Vagina (tissue), 2 donors: Measurements from ENCODE around the gene JAKMIP3. TPM values are rescaled to one million over a fixed set of nuclear protein-coding genes. Genes with fewer than 3 reads are reported as not detected.

Experiments
- DNase-seq, 2 donors: peaks; one replicate each; pipeline ENCODE4 v3.0.0-alpha.2; 2017; ENCODE audit errors: extremely low spot score in 2 of 2
- H3K27ac ChIP-seq: fragments of 200-600 bp; sonication (generic); one replicate; pipeline ENCODE4 v1.5.1; 2019
- H3K27me3 ChIP-seq: fragments of 200-600 bp; sonication (generic); one replicate; pipeline ENCODE4 v1.5.1; 2019
- H3K36me3 ChIP-seq, 2 donors: fragments of 200-600 bp; sonication (generic); one replicate each; pipeline ENCODE4 v1.5.1; 2017 to 2019
- H3K4me1 ChIP-seq: fragments of 200-600 bp; sonication (generic); one replicate; pipeline ENCODE4 v1.5.1; 2019
- H3K4me3 ChIP-seq, 2 donors: fragments of 200-600 bp; sonication (generic); 1 replicate in 1 of 2; 2 replicates in 1 of 2; pipeline ENCODE4 v1.5.1; 2016 to 2019
- H3K9me3 ChIP-seq: fragments of 200-600 bp; sonication (generic); one replicate; pipeline ENCODE4 v1.5.1; 2019
- POLR2A ChIP-seq, 2 donors: fragments of 450-650 bp; IDR thresholded peaks; one replicate each; pipeline ENCODE4 v1.6.1; 2017; ENCODE audit warnings: antibody characterized with exemption in 2 of 2, mild to moderate bottlenecking in 2 of 2, moderate library complexity in 2 of 2
- POLR2AphosphoS5 ChIP-seq, 2 donors: sonication (generic); formaldehyde crosslinking; IDR thresholded peaks; one replicate each; pipeline ENCODE4 v1.9.0; 2017; ENCODE audit warnings: antibody characterized with exemption in 2 of 2, mild to moderate bottlenecking in 2 of 2, low read depth in 1 of 2; ENCODE audit not compliant: insufficient read depth in 1 of 2
- intact Hi-C: fragments of 100-400 bp; cut with DNase I; formaldehyde crosslinking; loops from one replicate; pipeline ENCODE4 v1.15.1; 2023
- total RNA-seq: library from RNA; depleted of rRNA; stranded (reverse); fragments of >200 nt; gene quantifications from one replicate; pipeline ENCODE4 v1.2.3, GENCODE V29; 2016
- TF ChIP-seq, protein P1 (sequence below), 3 experiments: fragments of 450-650 bp in 2 of 3; fragments of 200-600 bp in 1 of 3; sonication (generic) in 1 of 3; IDR thresholded peaks; one replicate each; pipeline ENCODE4 v1.5.1; 2017 to 2019; ENCODE audit warnings: antibody characterized with exemption in 3 of 3, mild to moderate bottlenecking in 2 of 3, moderate library complexity in 2 of 3

The JAKMIP3 gene
- total RNA-seq, 1 donor from 2014 or later = 0.49 TPM

DNA sequence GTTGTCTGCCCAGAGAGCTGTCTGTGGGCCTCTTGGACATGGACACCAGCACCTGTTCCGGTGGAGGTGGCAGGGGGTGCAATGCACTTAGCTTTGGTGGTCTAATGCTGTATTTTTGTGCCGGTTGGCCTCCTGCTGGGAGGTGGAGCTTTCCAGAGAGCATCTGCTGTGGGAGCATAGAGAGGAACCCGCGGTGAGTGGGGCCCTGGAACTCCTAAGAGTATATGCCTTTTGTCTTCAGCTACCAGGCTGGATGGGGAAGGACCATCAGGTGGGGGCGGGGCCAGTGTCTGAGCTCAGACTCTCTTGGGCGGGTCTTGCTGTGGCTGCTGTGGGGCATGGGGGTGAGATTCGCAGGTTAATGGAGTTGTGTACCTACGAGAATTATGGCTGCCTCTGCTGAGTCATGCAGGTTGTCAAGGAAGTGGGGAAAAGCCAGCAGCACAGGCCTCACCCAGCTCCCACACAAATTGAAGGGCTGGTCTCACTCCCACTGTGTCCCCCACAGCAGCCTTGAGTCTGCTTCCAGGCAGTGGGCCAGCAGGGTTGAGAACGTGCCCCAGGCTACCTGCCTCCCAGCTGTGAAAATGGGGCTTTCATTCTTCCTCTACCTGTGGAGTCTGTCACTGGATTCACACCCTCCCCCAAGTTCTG, 29.0 kb downstream of the JAKMIP3 start:
- Histone ChIP-seq H3K27me3 (no peaks in the 10 kb centered on the region), H3K4me3 (no peak overlapping the region), H3K9me3 (no peaks in the 10 kb centered on the region), H3K36me3 (no peaks in the 10 kb centered on the region), H3K4me1 (no peaks in the 10 kb centered on the region), H3K27ac (no peak overlapping the region)
- DNase-seq = peak in 1 of 2 donors; percentile 67
- TF ChIP-seq POLR2A (IDR thresholded peaks at IDR 0.05) (no peak), POLR2AphosphoS5 (IDR thresholded peaks at IDR 0.05; ENCODE audit: insufficient read depth in 1 of 2, low read depth in 1 of 2) (no peak)
- TF ChIP-seq, protein P1, sequence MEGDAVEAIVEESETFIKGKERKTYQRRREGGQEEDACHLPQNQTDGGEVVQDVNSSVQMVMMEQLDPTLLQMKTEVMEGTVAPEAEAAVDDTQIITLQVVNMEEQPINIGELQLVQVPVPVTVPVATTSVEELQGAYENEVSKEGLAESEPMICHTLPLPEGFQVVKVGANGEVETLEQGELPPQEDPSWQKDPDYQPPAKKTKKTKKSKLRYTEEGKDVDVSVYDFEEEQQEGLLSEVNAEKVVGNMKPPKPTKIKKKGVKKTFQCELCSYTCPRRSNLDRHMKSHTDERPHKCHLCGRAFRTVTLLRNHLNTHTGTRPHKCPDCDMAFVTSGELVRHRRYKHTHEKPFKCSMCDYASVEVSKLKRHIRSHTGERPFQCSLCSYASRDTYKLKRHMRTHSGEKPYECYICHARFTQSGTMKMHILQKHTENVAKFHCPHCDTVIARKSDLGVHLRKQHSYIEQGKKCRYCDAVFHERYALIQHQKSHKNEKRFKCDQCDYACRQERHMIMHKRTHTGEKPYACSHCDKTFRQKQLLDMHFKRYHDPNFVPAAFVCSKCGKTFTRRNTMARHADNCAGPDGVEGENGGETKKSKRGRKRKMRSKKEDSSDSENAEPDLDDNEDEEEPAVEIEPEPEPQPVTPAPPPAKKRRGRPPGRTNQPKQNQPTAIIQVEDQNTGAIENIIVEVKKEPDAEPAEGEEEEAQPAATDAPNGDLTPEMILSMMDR (IDR thresholded peaks at IDR 0.05) = no peak
- intact Hi-C loops = no loop called here

DNA sequence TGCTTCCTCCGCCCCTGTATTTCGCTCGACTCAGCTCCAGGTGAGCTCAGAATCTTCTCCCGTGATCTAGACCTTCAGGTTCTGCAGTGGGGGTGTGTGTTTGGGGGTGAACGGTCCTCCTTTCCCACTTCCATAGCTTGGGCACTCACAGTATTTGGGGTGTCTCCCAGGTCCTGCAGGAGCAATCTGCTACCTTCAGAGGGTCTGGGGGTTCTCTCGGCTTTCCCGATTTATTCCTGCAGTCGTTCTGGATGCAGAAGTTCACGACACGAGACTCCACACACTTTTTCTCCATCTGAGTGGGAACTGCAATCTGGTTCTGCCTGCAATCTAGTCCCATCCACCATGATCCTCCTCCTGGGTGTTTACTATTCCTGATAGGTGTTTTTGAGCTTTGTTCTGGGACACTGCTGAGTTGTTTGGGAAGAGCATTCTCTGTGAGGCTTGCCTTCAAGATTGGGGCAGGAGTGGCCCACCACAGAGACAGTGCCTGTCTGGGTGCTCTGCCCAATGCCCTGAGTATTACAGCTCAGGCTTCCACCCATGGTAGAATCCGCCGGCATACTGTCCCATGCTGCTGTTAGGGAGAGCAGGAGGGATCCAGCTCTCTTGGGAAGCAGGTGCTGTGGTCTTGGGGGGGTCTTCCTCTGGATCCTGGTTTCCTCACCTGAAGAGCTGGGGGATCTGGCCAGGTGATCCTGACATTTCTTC, 29.8 kb downstream of the JAKMIP3 start:
- Histone ChIP-seq H3K36me3 (no peaks in the 10 kb centered on the region), H3K27me3 (no peaks in the 10 kb centered on the region), H3K9me3 (no peaks in the 10 kb centered on the region), H3K4me3 (no peak overlapping the region), H3K4me1 (no peaks in the 10 kb centered on the region), H3K27ac (no peak overlapping the region)
- TF ChIP-seq, protein P1 (IDR thresholded peaks at IDR 0.05) = no peak
- TF ChIP-seq POLR2AphosphoS5 (IDR thresholded peaks at IDR 0.05; ENCODE audit: insufficient read depth in 1 of 2, low read depth in 1 of 2) (no peak), POLR2A (IDR thresholded peaks at IDR 0.05) (no peak)
- intact Hi-C loops = no loop called here
- peak in 1 of 2 donors; percentile 62 for DNase-seq

DNA sequence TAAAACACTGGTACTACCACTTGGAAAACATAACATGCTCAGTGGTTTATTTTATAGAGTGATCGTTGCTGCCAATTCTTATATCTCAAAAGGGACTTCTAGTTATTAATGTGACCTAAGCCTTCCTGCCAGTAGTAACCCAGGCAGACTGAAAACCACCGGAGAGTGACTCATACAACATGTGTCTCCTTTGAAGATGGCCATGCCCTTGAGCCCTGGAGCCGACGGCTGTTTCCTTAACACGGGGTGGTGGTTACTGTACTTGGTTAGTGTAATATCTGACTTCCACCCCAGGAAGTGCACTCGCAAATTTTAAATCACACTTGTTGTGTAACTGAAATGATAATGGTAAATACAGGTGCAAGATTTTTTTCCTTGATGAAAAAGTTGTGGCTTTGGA, 30.5 kb downstream of the JAKMIP3 start:
- TF ChIP-seq, protein P1 (IDR thresholded peaks at IDR 0.05) = no peak
- TF ChIP-seq POLR2AphosphoS5 (IDR thresholded peaks at IDR 0.05; ENCODE audit: insufficient read depth in 1 of 2, low read depth in 1 of 2) = no peak
- TF ChIP-seq POLR2A (IDR thresholded peaks at IDR 0.05) = no peak
- H3K27ac ChIP-seq = no peak overlapping the region
- H3K4me3 ChIP-seq = no peak overlapping the region
- H3K4me1 ChIP-seq = no peaks in the 10 kb centered on the region
- H3K9me3 ChIP-seq = no peaks in the 10 kb centered on the region
- intact Hi-C loops = no loop called here
- peak in 1 of 2 donors; percentile 74 for DNase-seq
- H3K27me3 ChIP-seq = no peaks in the 10 kb centered on the region
- no peaks in the 10 kb centered on the region for H3K36me3 ChIP-seq

DNA sequence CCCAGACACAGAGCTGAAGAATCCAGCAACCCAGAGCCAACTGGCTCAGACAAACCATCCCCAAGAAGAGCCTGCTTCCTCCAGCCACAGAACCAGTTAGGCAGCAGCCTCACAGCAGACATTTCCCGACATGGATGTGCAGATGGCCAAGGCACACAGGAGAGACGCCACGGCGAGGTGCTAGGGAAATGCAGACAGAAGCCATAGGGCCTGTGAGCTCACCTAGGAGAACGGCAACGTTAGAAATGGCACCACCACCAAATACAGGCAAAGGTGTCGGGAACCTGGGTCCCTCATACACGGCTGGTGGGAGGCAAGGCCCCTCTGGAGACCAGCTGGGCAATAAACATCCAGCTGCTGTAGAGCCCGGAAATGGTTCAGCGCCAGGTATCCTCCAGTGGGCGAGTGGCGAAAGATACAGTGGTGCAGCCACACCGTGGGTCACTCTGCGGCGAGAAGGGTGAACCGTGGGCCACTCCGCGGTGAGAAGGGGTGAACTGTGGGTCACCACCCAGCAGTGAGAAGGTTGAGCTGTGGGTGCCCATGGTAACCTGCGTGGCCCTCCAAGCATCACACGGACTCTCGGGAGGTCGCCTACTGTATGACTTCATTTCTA, 31.2 kb downstream of the JAKMIP3 start:
- H3K9me3 ChIP-seq = no peaks in the 10 kb centered on the region
- no peaks in the 10 kb centered on the region for H3K4me1 ChIP-seq
- no peak overlapping the region for H3K27ac ChIP-seq
- no peaks in the 10 kb centered on the region for H3K27me3 ChIP-seq
- TF ChIP-seq POLR2A (IDR thresholded peaks at IDR 0.05) (no peak), POLR2AphosphoS5 (IDR thresholded peaks at IDR 0.05; ENCODE audit: insufficient read depth in 1 of 2, low read depth in 1 of 2) (no peak)
- TF ChIP-seq, protein P1 (IDR thresholded peaks at IDR 0.05) = no peak
- intact Hi-C loops = no loop called here
- peak in 1 of 2 donors; percentile 70 for DNase-seq
- no peak overlapping the region for H3K4me3 ChIP-seq
- no peaks in the 10 kb centered on the region for H3K36me3 ChIP-seq
